Lung (tissue), 12 donors: ENCODE measurements around the gene TSC22D2. TPM values are rescaled to one million over a fixed set of nuclear protein-coding genes. Genes with fewer than 3 reads are reported as not detected.
A peak's percentile ranks its signal among the peaks of the same experiment; 100 is the strongest.

Source experiments
- ATAC-seq: fragments of 200-7000 bp; cut with Tn5 transposase; one replicate; pipeline ENCODE4 v1.9.1; 2020; ENCODE audit warnings: moderate number of reproducible peaks; ENCODE audit not compliant: insufficient read depth, low FRiP score
- DNase-seq, 3 donors: peaks; one replicate each; pipeline ENCODE4 v3.0.0-alpha.2; 2013 to 2017
- H3K27ac ChIP-seq, 2 donors: one replicate each; pipeline ENCODE4 v1.5.1; 2013; ENCODE audit warnings: mild to moderate bottlenecking in 2 of 2, moderate library complexity in 2 of 2, control low read depth in 1 of 2, inconsistent platforms in 1 of 2, low read depth in 1 of 2, low read length in 1 of 2
- H3K27me3 ChIP-seq, 3 donors: one replicate each; pipeline ENCODE4 v1.5.1; 2013; ENCODE audit warnings: low read length in 2 of 3; ENCODE audit not compliant: control insufficient read depth in 3 of 3, insufficient read depth in 3 of 3
- H3K36me3 ChIP-seq, 4 donors: one replicate each; pipeline ENCODE4 v1.5.1; 2013; ENCODE audit warnings: low read length in 4 of 4, mild to moderate bottlenecking in 1 of 4, moderate library complexity in 1 of 4; ENCODE audit not compliant: control insufficient read depth in 4 of 4, insufficient read depth in 4 of 4
- H3K4me1 ChIP-seq, 5 donors: one replicate each; pipeline ENCODE4 v1.5.1; 2013; ENCODE audit warnings: low read length in 5 of 5, mild to moderate bottlenecking in 2 of 5, moderate library complexity in 1 of 5; ENCODE audit not compliant: control insufficient read depth in 5 of 5, insufficient read depth in 5 of 5
- H3K4me3 ChIP-seq: one replicate; pipeline ENCODE4 v1.5.1; 2013; ENCODE audit warnings: mild to moderate bottlenecking, control low read depth, moderate library complexity
- H3K9ac ChIP-seq, 2 donors: one replicate each; pipeline ENCODE4 v1.5.1; 2013; ENCODE audit warnings: low read length in 2 of 2, control low read depth in 1 of 2; ENCODE audit not compliant: insufficient read depth in 1 of 2
- H3K9me3 ChIP-seq, 4 donors: one replicate each; pipeline ENCODE4 v1.5.1; 2013; ENCODE audit warnings: low read length in 3 of 4, mild to moderate bottlenecking in 1 of 4, moderate library complexity in 1 of 4; ENCODE audit not compliant: control insufficient read depth in 4 of 4, insufficient read depth in 3 of 4
- CTCF ChIP-seq: IDR thresholded peaks from 2 replicates; pipeline ENCODE4 v1.5.1; 2012; ENCODE audit warnings: mild to moderate bottlenecking; ENCODE audit errors: control extremely low read depth, extremely low read depth
- WGBS, 2 donors: extraction: QIAGEN DNeasy Blood & Tissue Kit; methylation state at CpG; one replicate each; pipeline ENCODE4 v1.1.7; 2013; 5-methylcytosine and 5-hydroxymethylcytosine counted together
- polyA plus RNA-seq, 2 donors: library from polyadenylated mRNA; stranded (reverse); fragments of 200-250 nt; gene quantifications; one replicate each; pipeline ENCODE4 v1.2.1, GENCODE V29; 2013
- total RNA-seq, 2 donors: library from RNA; depleted of rRNA in 1 of 2; stranded (reverse); fragments of >200 nt in 1 of 2; gene quantifications; one replicate each; pipeline ENCODE4 v1.2.1, GENCODE V29; 2014 to 2021
- donor health status: control.
- donor health status: control.
- donor health status: Bipolar disorder and iron deficiency.
- donor health status: healthy.
- donor health status: DM: yes; HTN: yes; CAD: no.

The TSC22D2 gene
- total and polyA plus RNA-seq, 4 donors = 8.8 to 57.7 (median 18.7) TPM

GRCh38 chr3:150414959-150415358 is 6.9 kb downstream of the TSC22D2 start:
- H3K27ac ChIP-seq = no peak overlapping the region
- H3K4me1 ChIP-seq = peaks cover 3 to 59% (median 13%) of the 10 kb centered on the region in 5 donors
- DNase-seq (no peak), ATAC-seq (no peak)
- H3K27me3 ChIP-seq = no peaks in the 10 kb centered on the region
- no peaks in the 10 kb centered on the region for H3K9me3 ChIP-seq
- no peak for TF ChIP-seq CTCF
- H3K36me3 ChIP-seq = peaks cover 2 to 45% (median 5%) of the 10 kb centered on the region in 4 donors
- H3K9ac ChIP-seq = peak overlapping the region in 1 of 2 donors; percentile 96
- 62 to 81% methylated on average over 5 of the region's 5 CpGs for WGBS, 2 donors
- no peak overlapping the region for H3K4me3 ChIP-seq

GRCh38 chr3:150419076-150419868 is 11.2 kb downstream of the TSC22D2 start:
- no peak for TF ChIP-seq CTCF
- no peak for DNase-seq
- H3K36me3 ChIP-seq = peaks cover 0 to 10% (median 3%) of the 10 kb centered on the region in 4 donors
- no peak for ATAC-seq
- WGBS, 2 donors = 43 to 71% methylated on average over 1 of the region's 1 CpG
- no peaks in the 10 kb centered on the region for H3K27me3 ChIP-seq
- no peak overlapping the region for H3K4me3 ChIP-seq
- H3K4me1 ChIP-seq = peaks cover 4 to 88% (median 16%) of the 10 kb centered on the region in 5 donors
- H3K9ac ChIP-seq = no peak overlapping the region
- no peak overlapping the region for H3K27ac ChIP-seq
- H3K9me3 ChIP-seq = no peaks in the 10 kb centered on the region

- H3K9me3 ChIP-seq = no peaks in the 10 kb centered on the region
- peaks cover 0 to 7% (median 3%) of the 10 kb centered on the region in 4 donors for H3K36me3 ChIP-seq
- H3K4me3 ChIP-seq = no peak overlapping the region
- no peak for TF ChIP-seq CTCF
- no peaks in the 10 kb centered on the region for H3K27me3 ChIP-seq
- ATAC-seq (no peak), DNase-seq (no peak)
- peaks cover 4 to 84% (median 16%) of the 10 kb centered on the region in 5 donors for H3K4me1 ChIP-seq
- H3K9ac ChIP-seq = peak overlapping the region in 1 of 2 donors; percentile 23
- H3K27ac ChIP-seq = no peak overlapping the region
Measured at GRCh38 chr3:150419959-150420358, 11.9 kb downstream of the TSC22D2 start.

GRCh38 chr3:150421256-150421655 is 13.2 kb downstream of the TSC22D2 start:
- H3K4me3 ChIP-seq = no peak overlapping the region
- TF ChIP-seq CTCF = no peak
- 58 to 75% methylated on average over 3 of the region's 3 CpGs for WGBS, 2 donors
- DNase-seq (no peak), ATAC-seq (no peak)
- H3K9ac ChIP-seq = no peak overlapping the region
- H3K36me3 ChIP-seq = peaks cover 0 to 4% (median 0%) of the 10 kb centered on the region in 4 donors
- no peaks in the 10 kb centered on the region for H3K27me3 ChIP-seq
- no peak overlapping the region for H3K27ac ChIP-seq
- no peaks in the 10 kb centered on the region for H3K9me3 ChIP-seq
- H3K4me1 ChIP-seq = peaks cover 0 to 72% (median 8%) of the 10 kb centered on the region in 5 donors
